GM18861 (cell line): ENCODE measurements around the gene ATXN10.

Source experiments
- ATAC-seq: cut with Tn5 transposase; IDR thresholded peaks from one replicate; pipeline ENCODE4 v1.9.1; 2021; ENCODE audit not compliant: unreplicated experiment

Gene ATXN10

GRCh38 chr22:45817745-45818423 is 146.2 kb downstream of the ATXN10 start:
- no peak for ATAC-seq

DNA sequence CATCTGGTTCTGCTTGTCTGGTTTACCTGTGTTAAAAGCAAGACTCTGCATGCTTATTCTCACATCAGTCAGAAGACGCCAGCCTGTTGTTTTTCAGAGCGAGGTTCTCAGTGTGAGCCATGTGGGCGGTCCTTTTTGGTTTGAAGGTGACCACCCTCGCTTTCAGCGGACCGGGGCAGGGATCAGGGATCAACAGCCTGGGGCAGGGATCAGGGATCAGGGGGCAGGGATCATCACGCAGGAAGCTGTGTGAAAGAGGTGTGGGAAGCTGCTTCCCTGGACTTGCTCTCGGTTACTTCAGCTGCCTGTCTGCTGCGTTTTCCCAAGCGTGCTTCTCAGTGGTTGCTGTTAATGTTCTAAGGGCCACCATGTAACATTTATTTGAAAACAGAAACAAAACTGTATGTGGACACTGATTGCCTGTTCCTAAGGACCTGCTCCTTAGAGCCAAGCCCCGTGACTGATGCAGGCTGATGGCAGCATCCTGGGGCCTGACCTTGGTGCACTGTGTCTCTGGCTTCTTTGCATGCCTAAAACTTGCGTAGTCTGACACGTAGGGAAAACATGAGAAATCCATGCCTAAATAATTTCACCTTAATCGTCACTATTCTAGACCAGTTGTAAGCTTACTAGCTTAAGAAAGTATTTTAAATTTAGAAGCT is 146.9 kb downstream of the ATXN10 start:
- ATAC-seq, result no peak

- ATAC-seq, result no peak
These were observed 147.7 kb downstream of the ATXN10 start for GRCh38 chr22:45819305-45819704.

- ATAC-seq, result no peak
These were observed 151.7 kb downstream of the ATXN10 start for GRCh38 chr22:45823336-45823735.

DNA sequence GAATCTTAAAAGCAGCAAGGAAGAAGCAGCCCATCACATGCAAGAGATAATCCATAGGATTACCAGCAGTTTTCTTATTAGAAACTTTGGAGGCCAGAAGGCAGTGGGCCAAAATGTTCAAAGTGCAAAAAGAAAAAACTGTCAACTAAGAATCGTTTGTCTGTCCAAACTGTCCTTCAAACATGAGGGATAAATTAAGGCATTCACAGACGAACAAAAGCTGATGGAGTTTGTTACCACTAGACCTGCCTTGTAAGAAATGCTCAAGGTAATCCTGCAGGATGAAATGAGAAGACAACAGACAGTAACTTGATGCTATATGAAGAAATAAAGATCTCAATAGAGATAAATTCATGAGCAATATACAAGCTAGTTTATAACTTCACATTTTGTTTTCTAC is 154.9 kb downstream of the ATXN10 start:
- no peak for ATAC-seq

- no peak for ATAC-seq
These were observed 157.2 kb downstream of the ATXN10 start for GRCh38 chr22:45828841-45829240.

GRCh38 chr22:45830531-45831245 is 159.1 kb downstream of the ATXN10 start:
- ATAC-seq, result no peak

GRCh38 chr22:45831394-45831793 is 159.8 kb downstream of the ATXN10 start:
- no peak for ATAC-seq

- no peak for ATAC-seq
These were observed 160.5 kb downstream of the ATXN10 start for GRCh38 chr22:45832180-45832579.

DNA sequence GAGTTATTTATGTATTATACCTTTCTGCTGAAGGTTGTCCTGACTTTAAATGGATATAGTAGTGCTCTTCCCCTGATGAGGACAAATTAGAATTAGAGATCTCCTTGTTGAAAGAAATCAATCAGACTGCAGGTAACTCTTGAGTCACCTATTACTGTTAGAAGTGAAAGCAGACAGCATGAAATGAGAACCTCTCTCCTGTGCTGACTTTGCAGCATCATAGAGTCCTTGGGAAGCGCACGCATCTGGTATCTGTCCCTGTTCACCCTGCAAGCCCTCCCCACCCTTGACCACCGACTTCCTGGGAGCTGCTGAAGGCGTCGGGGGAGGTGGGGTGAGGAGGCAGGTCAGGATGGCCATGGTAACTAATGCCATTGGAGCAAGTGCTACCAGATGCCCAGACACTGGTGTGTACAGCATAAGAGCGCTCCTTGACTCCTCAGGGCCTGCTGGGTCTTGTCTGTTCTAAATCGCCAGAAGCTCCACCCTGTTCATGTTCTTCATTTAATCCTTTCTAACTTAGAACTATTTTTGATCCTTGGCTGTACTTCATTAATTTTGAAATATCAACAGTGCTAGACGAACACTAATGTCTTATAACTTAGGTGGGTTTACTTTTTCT is 161.4 kb downstream of the ATXN10 start:
- no peak for ATAC-seq

DNA sequence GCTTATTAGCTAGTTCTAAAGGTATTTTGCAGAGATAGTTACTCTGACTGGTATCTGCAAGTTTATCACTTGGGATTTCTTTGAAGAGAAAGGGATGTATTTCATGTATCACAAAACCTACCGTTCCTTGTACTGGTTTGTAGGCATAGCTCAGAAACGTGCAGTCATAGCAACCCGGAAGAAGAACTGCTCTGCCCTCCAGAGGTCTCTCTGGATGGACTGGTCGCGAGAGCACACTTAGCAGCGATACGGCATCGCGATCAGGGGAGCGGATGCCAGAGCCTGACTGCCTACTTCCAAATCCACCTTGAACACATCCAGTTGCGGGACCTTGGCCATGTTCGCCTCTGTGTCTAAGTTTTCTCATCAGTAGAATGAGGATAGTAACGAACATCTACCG is 162.0 kb downstream of the ATXN10 start:
- no peak for ATAC-seq

DNA sequence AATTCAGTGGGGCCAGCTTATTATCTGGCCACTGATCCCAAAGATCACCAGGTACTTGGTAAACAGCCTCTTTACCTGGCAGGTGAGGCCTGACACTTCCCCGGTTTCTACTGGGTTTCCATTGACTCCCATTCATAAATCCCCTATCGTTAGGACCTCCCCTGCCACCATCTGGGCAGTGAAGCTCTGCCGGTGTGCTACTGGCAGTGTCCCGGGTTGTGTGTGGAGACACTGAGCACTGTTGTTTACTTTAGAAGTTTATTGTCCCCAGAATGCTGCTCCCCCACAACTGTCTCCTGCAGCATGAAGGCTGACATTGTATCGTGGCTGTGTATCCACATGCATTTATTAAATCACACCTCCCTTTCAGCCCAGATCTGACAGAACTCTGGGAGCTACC is 162.6 kb downstream of the ATXN10 start:
- ATAC-seq, result no peak

GRCh38 chr22:45834795-45835194 is 163.2 kb downstream of the ATXN10 start:
- no peak for ATAC-seq

DNA sequence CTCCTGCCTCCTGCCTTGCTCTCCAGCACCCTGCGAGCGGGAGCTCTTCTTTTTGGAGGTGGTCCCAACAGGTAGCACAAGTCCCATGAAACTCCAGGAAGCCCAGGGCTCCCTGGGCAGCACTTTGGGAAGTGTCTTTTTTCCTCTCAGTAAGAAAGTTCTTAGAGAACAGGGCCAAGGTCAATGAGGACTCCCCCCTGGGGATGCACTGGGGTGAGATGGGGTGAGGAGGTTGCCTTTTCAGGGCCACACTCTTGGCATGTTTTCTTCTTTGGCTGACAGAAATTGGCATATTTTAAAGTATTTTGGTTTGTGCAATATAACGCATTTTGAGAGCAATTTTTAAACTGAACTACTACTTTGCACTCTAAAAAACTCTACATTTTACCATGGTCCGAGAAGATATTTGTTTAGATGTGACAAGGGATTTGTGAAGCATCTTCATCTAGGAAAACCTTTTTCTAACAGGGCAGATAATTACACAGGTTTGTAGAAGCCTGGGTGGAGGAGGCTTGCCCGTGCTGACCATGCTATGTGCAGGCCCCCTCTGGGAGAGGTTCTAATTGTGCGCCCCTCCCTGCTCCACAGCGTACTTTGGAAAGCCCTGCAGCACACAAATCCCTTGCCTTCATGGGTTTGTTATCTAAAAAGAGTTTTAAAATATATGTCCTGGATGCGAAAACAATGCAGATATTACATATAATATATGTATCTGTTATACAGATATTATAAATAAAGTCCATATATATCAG is 165.0 kb downstream of the ATXN10 start:
- ATAC-seq, result no peak

DNA sequence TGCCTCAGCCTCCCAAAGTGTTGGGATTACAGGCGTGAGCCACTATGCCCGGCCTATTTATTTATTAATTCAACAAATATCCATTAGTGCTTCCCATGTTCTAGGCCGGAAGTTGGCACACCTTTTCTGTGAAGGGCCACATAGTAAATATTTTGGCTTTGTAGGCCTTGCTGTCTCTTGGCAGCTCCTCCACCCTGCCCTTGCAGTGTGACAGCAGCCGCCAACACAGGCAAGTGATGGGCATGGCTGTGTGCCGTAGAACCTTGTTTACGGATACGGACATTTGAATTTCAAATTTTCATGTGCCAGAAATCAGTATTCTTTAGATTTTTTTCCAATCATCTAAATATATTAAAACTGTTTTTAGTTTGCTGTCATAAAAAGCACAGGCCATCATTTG is 165.9 kb downstream of the ATXN10 start:
- ATAC-seq, result no peak

DNA sequence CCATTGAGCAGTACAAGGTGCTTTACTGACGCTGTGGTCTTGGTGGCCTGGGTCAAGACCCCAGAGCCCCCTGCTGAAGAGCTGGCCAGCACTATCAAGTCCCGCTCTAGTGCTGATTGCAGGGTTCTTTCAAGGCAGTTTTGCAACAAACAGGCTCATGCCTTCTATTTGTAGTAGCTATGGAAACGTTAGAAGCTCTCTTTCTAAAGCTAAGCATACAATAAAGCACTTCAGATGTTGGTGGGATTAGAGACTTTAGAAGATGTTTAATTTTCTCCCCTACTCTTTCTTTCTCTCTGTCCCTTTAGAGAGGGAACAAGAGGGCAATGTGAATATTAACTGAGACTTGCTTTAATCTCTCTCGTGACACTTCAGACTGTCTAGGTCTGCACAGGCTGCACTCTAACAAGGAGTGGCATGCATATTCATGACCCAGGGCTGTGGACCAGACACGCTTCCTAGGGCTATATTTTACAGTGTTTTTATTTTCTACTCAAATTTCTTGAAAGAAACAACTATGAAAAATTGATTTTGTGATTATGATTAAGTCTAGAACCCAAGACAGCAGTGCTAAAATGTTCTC is 166.8 kb downstream of the ATXN10 start:
- ATAC-seq, result no peak

DNA sequence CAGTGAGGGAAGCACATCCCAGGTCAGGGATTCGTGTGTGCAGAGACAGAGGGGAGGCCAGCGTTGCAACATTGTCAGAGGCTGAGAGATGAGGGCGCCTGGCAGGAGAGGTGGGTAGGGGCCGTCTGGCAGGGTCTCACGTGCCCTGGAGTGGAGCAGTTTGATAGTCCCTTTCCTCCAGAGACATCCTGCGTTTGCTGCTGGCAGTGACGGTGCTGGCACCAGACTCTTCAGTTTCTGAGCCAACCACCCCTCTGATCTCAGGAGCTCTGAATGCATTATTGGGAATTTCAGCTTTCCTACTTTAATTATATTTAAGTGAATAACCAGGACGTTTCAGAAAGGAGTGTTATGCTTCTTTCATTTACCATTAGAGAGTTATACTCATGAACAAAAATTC is 168.8 kb downstream of the ATXN10 start:
- ATAC-seq, result no peak

GRCh38 chr22:45842291-45842991 is 170.8 kb downstream of the ATXN10 start:
- ATAC-seq, result no peak

DNA sequence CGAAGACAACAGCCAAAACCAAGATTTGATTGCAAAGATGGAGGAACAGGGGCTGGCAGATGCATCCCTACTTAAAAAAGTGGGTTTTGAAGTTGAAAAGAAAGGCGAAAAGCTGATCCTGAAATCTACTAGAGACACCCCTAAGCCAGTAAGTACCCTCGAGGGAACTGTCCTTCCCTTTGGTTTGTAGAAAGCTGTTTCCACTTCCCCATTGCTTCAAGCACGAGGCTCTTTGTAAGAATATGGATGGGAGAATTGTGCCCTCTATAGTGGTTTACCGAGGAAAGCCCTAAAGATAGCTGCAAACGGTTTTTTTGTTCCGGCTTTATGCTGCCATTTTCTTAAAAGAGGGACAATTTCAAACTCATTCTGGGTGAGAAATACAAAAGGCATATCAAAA is 171.4 kb downstream of the ATXN10 start:
- no peak for ATAC-seq

DNA sequence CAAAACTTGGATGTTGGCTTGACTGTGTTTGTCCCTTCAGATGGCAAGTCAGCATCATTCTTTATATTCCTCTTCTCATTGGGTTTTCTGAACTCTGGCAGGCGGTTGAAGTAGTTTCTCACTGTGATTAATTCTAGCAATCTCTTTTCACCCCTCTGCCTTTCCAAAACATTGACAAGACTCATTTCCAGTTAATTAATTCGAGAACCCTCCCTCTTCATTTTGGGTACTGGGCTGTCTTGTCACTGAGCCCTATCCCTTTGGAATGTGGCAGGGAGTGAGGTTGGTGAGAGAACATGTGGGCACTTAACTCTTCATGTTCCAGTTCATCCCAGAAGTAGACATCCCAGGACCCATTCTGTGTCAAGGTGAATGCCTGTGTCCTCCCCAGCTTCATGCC is 172.4 kb downstream of the ATXN10 start:
- ATAC-seq, result no peak
